Natural killer cell (primary cell): ENCODE data around the gene MIF. TPM values are rescaled to one million over a fixed set of nuclear protein-coding genes. Genes with fewer than 3 reads are reported as not detected.

Experiments
- ATAC-seq, 3 donors: fragments of 150-1000 bp in 2 of 3; fragments of 200-7000 bp in 1 of 3; cut with Tn5 transposase; 1 replicate in 1 of 3; 2 replicates in 2 of 3; pipeline ENCODE4 v1.10.0; 2021; ENCODE audit warnings: mild to moderate bottlenecking in 2 of 3, moderate library complexity in 2 of 3
- DNase-seq, 2 donors: peaks; one replicate each; pipeline versions ENCODE4 v3.0.0 to v3.0.0-alpha.2; 2013 to 2021; ENCODE audit warnings: mixed read lengths in 1 of 2
- H3K27ac ChIP-seq: one replicate; pipeline ENCODE4 v1.5.1; 2013; ENCODE audit warnings: mild to moderate bottlenecking, low read length
- H3K27me3 ChIP-seq: one replicate; pipeline ENCODE4 v1.6.1; 2013; ENCODE audit warnings: low read length; ENCODE audit not compliant: control insufficient read depth, insufficient read depth
- H3K36me3 ChIP-seq: one replicate; pipeline ENCODE4 v1.6.1; 2013; ENCODE audit warnings: low read length; ENCODE audit not compliant: control insufficient read depth, insufficient read depth
- H3K4me1 ChIP-seq: one replicate; pipeline ENCODE4 v1.6.1; 2013; ENCODE audit warnings: low read length; ENCODE audit not compliant: control insufficient read depth, insufficient read depth
- H3K4me3 ChIP-seq: one replicate; pipeline ENCODE4 v1.5.1; 2013; ENCODE audit warnings: low read length
- H3K9me3 ChIP-seq: one replicate; pipeline ENCODE4 v1.6.1; 2013; ENCODE audit warnings: low read length; ENCODE audit not compliant: control insufficient read depth, insufficient read depth
- H3K27ac Mint-ChIP-seq, 2 donors: one replicate each; pipeline ENCODE4 v1.8.0; 2022; ENCODE audit warnings: mild to moderate bottlenecking in 2 of 2, mixed read lengths in 2 of 2, moderate library complexity in 1 of 2
- H3K27me3 Mint-ChIP-seq, 2 donors: one replicate each; pipeline ENCODE4 v1.8.0; 2022; ENCODE audit warnings: low read depth in 2 of 2, mixed read lengths in 2 of 2
- H3K36me3 Mint-ChIP-seq: one replicate; pipeline ENCODE4 v1.8.0; 2022; ENCODE audit warnings: mixed read lengths
- H3K4me1 Mint-ChIP-seq, 2 donors: one replicate each; pipeline ENCODE4 v1.8.0; 2022; ENCODE audit warnings: mixed read lengths in 2 of 2
- H3K4me3 Mint-ChIP-seq: one replicate; pipeline ENCODE4 v1.8.0; 2022; ENCODE audit warnings: mild to moderate bottlenecking, moderate library complexity, mixed read lengths
- H3K9me3 Mint-ChIP-seq, 2 donors: one replicate each; pipeline ENCODE4 v1.8.0; 2022; ENCODE audit warnings: mixed read lengths in 2 of 2
- WGBS: methylation state at CpG from one replicate; pipeline ENCODE4 v1.1.7; 2013; ENCODE audit warnings: missing lambda C conversion rate; ENCODE audit not compliant: insufficient coverage; 5-methylcytosine and 5-hydroxymethylcytosine counted together
- intact Hi-C: fragments of 100-400 bp; cut with micrococcal nuclease; formaldehyde crosslinking; loops from one replicate; pipeline ENCODE4 v1.14.2; 2022
- total RNA-seq, 4 donors: library from RNA; stranded (reverse); fragments of 120-200 nt in 1 of 4; gene quantifications; one replicate each; pipeline versions ENCODE4 v1.2.3 to v1.2.4, GENCODE V29; 2013 to 2022
- TF ChIP-seq, protein P1 (sequence below): fragments of 200-600 bp; IDR thresholded peaks from one replicate; pipeline ENCODE4 v1.8.0; 2022; ENCODE audit warnings: antibody characterized with exemption

The MIF gene
- total RNA-seq, 3 donors from 2014 or later (not counting 1 experiment from before 2014, with no cell fraction given) = 115 to 182 (median 133) TPM

DNA sequence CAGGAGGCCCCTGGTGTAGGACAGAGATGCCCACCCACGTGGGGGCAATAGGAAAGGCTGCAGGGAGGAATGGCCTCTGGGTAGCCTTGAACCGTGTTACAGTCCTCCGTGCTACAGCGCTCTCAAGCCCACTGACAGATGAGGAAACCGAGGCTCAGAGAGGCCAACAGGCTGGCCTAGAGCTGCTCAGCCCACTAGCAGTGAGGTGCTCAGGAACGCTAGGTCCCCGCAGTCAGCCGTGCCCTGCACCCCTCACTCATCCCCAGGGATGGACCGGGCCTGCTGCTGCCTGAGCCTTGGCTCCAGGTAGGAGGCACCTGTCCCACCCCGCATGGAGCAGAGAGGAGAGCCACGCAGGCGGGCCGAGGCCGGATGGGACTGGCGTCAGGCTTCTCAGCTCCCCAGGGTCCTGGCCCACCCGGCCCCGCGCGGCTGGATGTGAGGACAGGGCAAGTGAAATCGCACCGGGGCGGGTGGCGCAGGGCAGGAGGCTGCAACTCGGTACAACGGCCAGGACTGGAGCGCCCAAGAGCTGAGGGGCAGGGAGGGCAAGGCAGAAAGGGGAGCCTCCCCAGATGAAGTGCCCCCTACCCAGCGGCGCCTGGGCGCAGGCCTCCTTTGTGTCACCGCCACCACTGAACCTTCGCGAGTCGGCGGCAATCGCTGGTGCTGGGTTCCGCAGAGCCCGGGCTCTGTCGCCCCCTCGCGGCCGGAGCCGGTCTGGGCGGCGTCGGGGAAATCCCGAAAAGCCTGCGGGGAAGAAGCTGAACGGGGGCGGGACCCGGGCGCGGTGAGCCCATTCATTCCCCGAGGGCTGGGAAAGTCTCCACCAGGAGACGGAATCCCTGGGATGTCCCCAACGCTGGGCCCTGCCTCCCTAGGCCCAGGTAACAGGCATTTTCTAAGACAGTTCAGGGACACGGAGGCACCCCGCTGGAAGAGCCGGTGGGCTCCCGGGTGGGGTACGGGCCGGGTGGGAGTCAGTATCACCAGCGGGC lies 44.9 kb upstream of the MIF start:
- no peaks in the 10 kb centered on the region for H3K9me3 Mint-ChIP-seq
- ATAC-seq (peak; percentile 92 to 99 (median 98)), DNase-seq (peak; percentile 90 to 91)
- peaks cover 0 to 8% of the 10 kb centered on the region in 2 donors for H3K4me1 Mint-ChIP-seq
- H3K27me3 ChIP-seq = no peaks in the 10 kb centered on the region
- TF ChIP-seq, protein P1, sequence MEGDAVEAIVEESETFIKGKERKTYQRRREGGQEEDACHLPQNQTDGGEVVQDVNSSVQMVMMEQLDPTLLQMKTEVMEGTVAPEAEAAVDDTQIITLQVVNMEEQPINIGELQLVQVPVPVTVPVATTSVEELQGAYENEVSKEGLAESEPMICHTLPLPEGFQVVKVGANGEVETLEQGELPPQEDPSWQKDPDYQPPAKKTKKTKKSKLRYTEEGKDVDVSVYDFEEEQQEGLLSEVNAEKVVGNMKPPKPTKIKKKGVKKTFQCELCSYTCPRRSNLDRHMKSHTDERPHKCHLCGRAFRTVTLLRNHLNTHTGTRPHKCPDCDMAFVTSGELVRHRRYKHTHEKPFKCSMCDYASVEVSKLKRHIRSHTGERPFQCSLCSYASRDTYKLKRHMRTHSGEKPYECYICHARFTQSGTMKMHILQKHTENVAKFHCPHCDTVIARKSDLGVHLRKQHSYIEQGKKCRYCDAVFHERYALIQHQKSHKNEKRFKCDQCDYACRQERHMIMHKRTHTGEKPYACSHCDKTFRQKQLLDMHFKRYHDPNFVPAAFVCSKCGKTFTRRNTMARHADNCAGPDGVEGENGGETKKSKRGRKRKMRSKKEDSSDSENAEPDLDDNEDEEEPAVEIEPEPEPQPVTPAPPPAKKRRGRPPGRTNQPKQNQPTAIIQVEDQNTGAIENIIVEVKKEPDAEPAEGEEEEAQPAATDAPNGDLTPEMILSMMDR = peak; percentile 97
- no peaks in the 10 kb centered on the region for H3K27me3 Mint-ChIP-seq
- H3K9me3 ChIP-seq = no peaks in the 10 kb centered on the region
- peak overlapping the region in 1 of 2 donors; percentile 54 for H3K27ac Mint-ChIP-seq
- intact Hi-C loops = loop anchor here (5.0 to 10.0 kb wide), 4 partner anchors 82 to 895 kb away; partner anchors contain the start of gene CHCHD10
- H3K27ac ChIP-seq = no peak overlapping the region
- no peak overlapping the region for H3K4me3 Mint-ChIP-seq
- H3K36me3 ChIP-seq = no peaks in the 10 kb centered on the region
- H3K4me1 ChIP-seq = peaks cover 37% of the 10 kb centered on the region
- H3K4me3 ChIP-seq = no peak overlapping the region
- no peaks in the 10 kb centered on the region for H3K36me3 Mint-ChIP-seq
- WGBS = 31% methylated on average over 61 of the region's 62 CpGs

DNA sequence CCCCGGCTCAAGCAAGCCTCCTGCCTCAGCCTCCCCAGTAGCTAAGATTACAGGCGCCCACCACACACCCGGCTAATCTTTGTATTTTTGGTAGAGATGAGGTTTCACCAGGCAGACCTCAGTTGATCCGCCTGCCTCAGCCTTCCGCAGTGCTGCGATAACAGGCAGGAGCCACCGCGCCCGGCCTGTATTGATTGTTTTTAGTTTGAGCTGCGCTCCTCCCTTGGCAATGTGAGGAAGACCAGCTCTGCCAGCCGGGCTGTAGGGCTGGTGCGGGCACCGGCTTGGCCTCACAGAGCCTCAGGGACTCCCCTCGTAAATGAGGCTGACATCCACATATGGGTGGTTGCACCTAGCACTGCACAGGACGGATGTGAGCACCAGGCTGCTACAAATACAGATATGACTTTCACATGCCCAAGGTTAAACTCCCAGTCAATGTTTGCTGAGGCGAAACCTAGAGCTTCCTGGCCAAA lies 44.0 kb upstream of the MIF start:
- no peak overlapping the region for H3K27ac ChIP-seq
- H3K4me1 ChIP-seq = peaks cover 29% of the 10 kb centered on the region
- H3K4me3 ChIP-seq = no peak overlapping the region
- WGBS = 86% methylated on average over 16 of the region's 16 CpGs
- Mint-ChIP-seq H3K9me3 (no peaks in the 10 kb centered on the region), H3K4me1 (peaks cover 0 to 8% of the 10 kb centered on the region in 2 donors), H3K27ac (no peak overlapping the region), H3K27me3 (no peaks in the 10 kb centered on the region), H3K4me3 (no peak overlapping the region), H3K36me3 (no peaks in the 10 kb centered on the region)
- intact Hi-C loops = loop anchor here (10.0 kb wide), 1 partner anchor 895 kb away; no protein-coding TSS in a partner anchor
- ATAC-seq = no peak
- H3K27me3 ChIP-seq = no peaks in the 10 kb centered on the region
- no peaks in the 10 kb centered on the region for H3K36me3 ChIP-seq
- no peaks in the 10 kb centered on the region for H3K9me3 ChIP-seq
- no peak for DNase-seq
- TF ChIP-seq, protein P1 = no peak

DNA sequence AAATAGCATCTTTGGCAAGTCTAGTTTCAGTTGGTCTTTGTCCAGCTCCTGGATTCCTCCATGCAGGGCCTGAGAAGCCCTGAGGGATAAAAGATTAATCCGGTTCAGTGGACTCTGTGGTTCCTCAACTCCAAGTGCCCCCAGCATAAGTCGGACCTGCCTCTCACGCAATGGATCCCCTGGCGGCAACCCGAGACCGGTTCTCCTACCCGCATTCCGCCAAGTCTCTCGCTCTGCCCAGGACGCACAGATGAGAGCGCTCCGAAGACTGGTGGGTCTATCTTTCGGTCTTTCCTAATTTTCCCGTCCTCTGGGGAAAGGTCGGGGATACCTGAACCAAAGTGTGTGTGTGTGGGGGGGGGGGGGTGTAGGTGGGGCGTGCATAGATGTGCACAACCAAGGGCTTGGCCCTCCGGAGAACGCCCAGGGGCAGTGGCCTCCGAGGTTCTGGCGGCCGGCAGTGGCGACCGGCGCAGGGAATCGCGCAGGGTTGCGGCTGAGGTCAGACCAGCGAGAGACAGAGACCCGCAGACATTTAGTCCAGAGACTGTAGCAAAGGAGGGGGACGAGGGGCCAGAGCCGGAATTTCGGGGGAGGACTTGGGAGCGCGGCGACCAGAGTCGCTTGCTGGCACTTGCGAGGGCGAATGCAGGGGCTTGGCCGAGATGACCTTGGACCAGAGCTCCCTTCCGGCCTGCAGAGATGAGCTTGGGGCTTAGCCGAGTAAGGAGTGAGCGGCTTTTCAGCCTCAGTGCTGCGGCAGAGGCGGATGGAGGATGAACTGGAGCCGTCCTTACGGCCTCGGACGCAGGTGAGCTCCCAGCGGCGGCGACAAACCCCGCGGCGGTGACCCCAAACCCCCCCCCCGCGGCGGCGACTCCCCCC lies 37.2 kb upstream of the MIF start:
- no peaks in the 10 kb centered on the region for H3K9me3 Mint-ChIP-seq
- ATAC-seq = peak; percentile 34 to 45 (median 35)
- TF ChIP-seq, protein P1 = no peak
- peak in 1 of 2 donors; percentile 51 for DNase-seq
- peak overlapping the region; percentile 94 for H3K4me3 Mint-ChIP-seq
- intact Hi-C loops = loop anchor here (10.0 kb wide), 1 partner anchor 902 kb away; no protein-coding TSS in a partner anchor
- peaks cover 22% of the 10 kb centered on the region for H3K4me1 ChIP-seq
- H3K4me1 Mint-ChIP-seq = peaks cover 21 to 23% of the 10 kb centered on the region in 2 donors
- H3K27ac ChIP-seq = peak overlapping the region; percentile 84
- 3% methylated on average over 56 of the region's 58 CpGs for WGBS
- peak overlapping the region; percentile 77 for H3K4me3 ChIP-seq
- no peaks in the 10 kb centered on the region for H3K36me3 Mint-ChIP-seq
- H3K27me3 Mint-ChIP-seq = no peaks in the 10 kb centered on the region
- peak overlapping the region; percentile 87 to 93 for H3K27ac Mint-ChIP-seq
- H3K36me3 ChIP-seq = no peaks in the 10 kb centered on the region
- no peaks in the 10 kb centered on the region for H3K27me3 ChIP-seq
- no peaks in the 10 kb centered on the region for H3K9me3 ChIP-seq
